CD14-positive monocyte (primary cell): Measurements from ENCODE around the gene SART1. TPM values are rescaled to one million over a fixed set of nuclear protein-coding genes. Genes with fewer than 3 reads are reported as not detected.

Experiments
- DNase-seq, 3 donors: peaks; one replicate each; pipeline ENCODE4 v3.0.0-alpha.2; 2011 to 2022
- H2AFZ ChIP-seq: 2 replicates; pipeline ENCODE4 v1.6.0; 2012; ENCODE audit warnings: mild to moderate bottlenecking, low read depth, low read length, inconsistent platforms; ENCODE audit not compliant: insufficient read depth, poor library complexity, severe bottlenecking
- H3K27ac ChIP-seq, 2 donors: 1 replicate in 1 of 2; 2 replicates in 1 of 2; pipeline ENCODE4 v1.5.1; 2012 to 2013; ENCODE audit warnings: low read length in 2 of 2, control low read depth in 1 of 2, inconsistent platforms in 1 of 2, low read depth in 1 of 2, mild to moderate bottlenecking in 1 of 2
- H3K27me3 ChIP-seq, 2 donors: one replicate each; pipeline versions ENCODE4 v1.6.0 to v1.6.1; 2011 to 2013; ENCODE audit warnings: low read length in 2 of 2; ENCODE audit not compliant: control insufficient read depth in 2 of 2, insufficient read depth in 2 of 2
- H3K36me3 ChIP-seq, 2 donors: replicated peaks in 1 of 2; 1 replicate in 1 of 2; 2 replicates in 1 of 2; pipeline versions ENCODE4 v1.5.1 to v1.6.1; 2012 to 2013; ENCODE audit warnings: low read length in 2 of 2, control low read depth in 1 of 2, inconsistent platforms in 1 of 2, mild to moderate bottlenecking in 1 of 2; ENCODE audit not compliant: insufficient read depth in 2 of 2, control insufficient read depth in 1 of 2
- H3K4me1 ChIP-seq, 2 donors: 1 replicate in 1 of 2; 2 replicates in 1 of 2; pipeline versions ENCODE4 v1.5.1 to v1.6.1; 2012 to 2013; ENCODE audit warnings: low read length in 2 of 2, control low read depth in 1 of 2, inconsistent platforms in 1 of 2, mild to moderate bottlenecking in 1 of 2, moderate library complexity in 1 of 2; ENCODE audit not compliant: insufficient read depth in 2 of 2, control insufficient read depth in 1 of 2
- H3K4me2 ChIP-seq: replicated peaks from 2 replicates; pipeline ENCODE3; 2012; ENCODE audit warnings: low read length, moderate library complexity, mild to moderate bottlenecking; ENCODE audit not compliant: poor library complexity, severe bottlenecking; ENCODE audit errors: extremely low read depth
- H3K4me3 ChIP-seq, 3 experiments: fragments of 200-600 bp in 1 of 3; sonication (generic) in 1 of 3; replicated peaks in 1 of 3; 1 replicate in 2 of 3; 2 replicates in 1 of 3; pipeline ENCODE4 v1.5.1; 2011 to 2013; ENCODE audit warnings: low read length in 3 of 3, mild to moderate bottlenecking in 3 of 3, control low read depth in 2 of 3, low read depth in 2 of 3, inconsistent platforms in 1 of 3, moderate library complexity in 1 of 3
- H3K79me2 ChIP-seq: 2 replicates; pipeline ENCODE4 v1.6.0; 2012; ENCODE audit warnings: mild to moderate bottlenecking, control low read depth, inconsistent platforms, low read length, moderate library complexity; ENCODE audit not compliant: insufficient read depth
- H3K9ac ChIP-seq: 2 replicates; pipeline ENCODE4 v1.6.0; 2017; ENCODE audit warnings: low read length, mild to moderate bottlenecking; ENCODE audit not compliant: insufficient read depth, poor library complexity, severe bottlenecking
- H3K9me3 ChIP-seq, 2 donors: replicated peaks in 1 of 2; 1 replicate in 1 of 2; 2 replicates in 1 of 2; pipeline versions ENCODE4 v1.5.1 to v1.6.1; 2012 to 2013; ENCODE audit warnings: low read length in 2 of 2, control low read depth in 1 of 2; ENCODE audit not compliant: control insufficient read depth in 1 of 2, insufficient read depth in 1 of 2
- H4K20me1 ChIP-seq: 2 replicates; pipeline ENCODE4 v1.6.0; 2012; ENCODE audit warnings: mild to moderate bottlenecking, low read length, control low read depth, moderate library complexity; ENCODE audit not compliant: insufficient read depth
- H3K27ac Mint-ChIP-seq, 7 donors: one replicate each; pipeline ENCODE4 v1.8.0; 2020; ENCODE audit warnings: mild to moderate bottlenecking in 7 of 7, mixed read lengths in 7 of 7, moderate library complexity in 6 of 7, inconsistent platforms in 2 of 7
- H3K27me3 Mint-ChIP-seq, 3 donors: one replicate each; pipeline ENCODE4 v1.8.0; 2021 to 2022; ENCODE audit warnings: low read depth in 3 of 3, mild to moderate bottlenecking in 3 of 3, mixed read lengths in 3 of 3, moderate library complexity in 3 of 3, inconsistent platforms in 1 of 3
- H3K36me3 Mint-ChIP-seq, 2 donors: one replicate each; pipeline ENCODE4 v1.8.0; 2020; ENCODE audit warnings: mixed read lengths in 2 of 2, inconsistent platforms in 1 of 2, mild to moderate bottlenecking in 1 of 2
- H3K4me1 Mint-ChIP-seq: one replicate; pipeline ENCODE4 v1.8.0; 2020; ENCODE audit warnings: mild to moderate bottlenecking, mixed read lengths
- H3K4me3 Mint-ChIP-seq, 2 donors: one replicate each; pipeline ENCODE4 v1.8.0; 2020; ENCODE audit warnings: mild to moderate bottlenecking in 2 of 2, mixed read lengths in 2 of 2, moderate library complexity in 1 of 2
- H3K9me3 Mint-ChIP-seq, 7 donors: one replicate each; pipeline ENCODE4 v1.8.0; 2020 to 2022; ENCODE audit warnings: mixed read lengths in 7 of 7, mild to moderate bottlenecking in 6 of 7, moderate library complexity in 6 of 7, inconsistent platforms in 2 of 7
- WGBS: methylation state at CpG from one replicate; pipeline ENCODE4 v1.1.5; 2013; ENCODE audit warnings: missing lambda C conversion rate; ENCODE audit not compliant: insufficient coverage; 5-methylcytosine and 5-hydroxymethylcytosine counted together
- intact Hi-C, 2 donors: fragments of 100-400 bp; cut with micrococcal nuclease; formaldehyde crosslinking; loops; one replicate each; pipeline versions ENCODE4 v1.15.0 to v1.15.1; 2023
- polyA plus RNA-seq, 3 donors: library from polyadenylated mRNA; depleted of rRNA in 1 of 3; unstranded in 2 of 3; stranded (reverse) in 1 of 3; fragments of 300-500 nt in 2 of 3; fragments of >200 nt in 1 of 3; fragmentation: Illumina TruSeq in 2 of 3; gene quantifications; 1 replicate in 2 of 3; 2 replicates in 1 of 3; pipeline ENCODE4 v1.2.3, GENCODE V29; 2012 to 2021
- TF ChIP-seq, protein P1 (sequence below): fragments of 200-600 bp; IDR thresholded peaks from one replicate; pipeline ENCODE4 v1.8.0; 2022; ENCODE audit warnings: antibody characterized with exemption, mild to moderate bottlenecking

The SART1 gene
- polyA plus RNA-seq, 3 donors, result 8.9 to 52.8 (median 16.1) TPM

- no peaks in the 10 kb centered on the region for H3K9me3 ChIP-seq
- no peak overlapping the region for H3K4me3 Mint-ChIP-seq
- H3K27me3 Mint-ChIP-seq, result peaks cover 0 to 2% (median 1%) of the 10 kb centered on the region in 3 donors
- DNase-seq, result no peak
- peaks cover 12 to 28% of the 10 kb centered on the region in 2 donors for H3K36me3 ChIP-seq
- TF ChIP-seq, protein P1, sequence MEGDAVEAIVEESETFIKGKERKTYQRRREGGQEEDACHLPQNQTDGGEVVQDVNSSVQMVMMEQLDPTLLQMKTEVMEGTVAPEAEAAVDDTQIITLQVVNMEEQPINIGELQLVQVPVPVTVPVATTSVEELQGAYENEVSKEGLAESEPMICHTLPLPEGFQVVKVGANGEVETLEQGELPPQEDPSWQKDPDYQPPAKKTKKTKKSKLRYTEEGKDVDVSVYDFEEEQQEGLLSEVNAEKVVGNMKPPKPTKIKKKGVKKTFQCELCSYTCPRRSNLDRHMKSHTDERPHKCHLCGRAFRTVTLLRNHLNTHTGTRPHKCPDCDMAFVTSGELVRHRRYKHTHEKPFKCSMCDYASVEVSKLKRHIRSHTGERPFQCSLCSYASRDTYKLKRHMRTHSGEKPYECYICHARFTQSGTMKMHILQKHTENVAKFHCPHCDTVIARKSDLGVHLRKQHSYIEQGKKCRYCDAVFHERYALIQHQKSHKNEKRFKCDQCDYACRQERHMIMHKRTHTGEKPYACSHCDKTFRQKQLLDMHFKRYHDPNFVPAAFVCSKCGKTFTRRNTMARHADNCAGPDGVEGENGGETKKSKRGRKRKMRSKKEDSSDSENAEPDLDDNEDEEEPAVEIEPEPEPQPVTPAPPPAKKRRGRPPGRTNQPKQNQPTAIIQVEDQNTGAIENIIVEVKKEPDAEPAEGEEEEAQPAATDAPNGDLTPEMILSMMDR, result no peak
- intact Hi-C loops, result loop anchor here in 1 of 2 donors (5.0 kb wide), 2 partner anchors 35 to 40 kb away; partner anchors contain the start of genes FIBP and SART1
- no peaks in the 10 kb centered on the region for H3K9me3 Mint-ChIP-seq
- no peak overlapping the region for H3K4me3 ChIP-seq
- H4K20me1 ChIP-seq, result no peaks in the 10 kb centered on the region
- peaks cover 30 to 34% of the 10 kb centered on the region in 2 donors for H3K36me3 Mint-ChIP-seq
- H3K27ac Mint-ChIP-seq, result peak overlapping the region in 2 of 7 donors; percentile 54 to 61
- peaks cover 30% of the 10 kb centered on the region for H3K4me1 Mint-ChIP-seq
- peaks cover 30 to 38% of the 10 kb centered on the region in 2 donors for H3K4me1 ChIP-seq
- H3K9ac ChIP-seq, result no peak overlapping the region
- H2AFZ ChIP-seq, result no peak overlapping the region
- no peak overlapping the region for H3K27ac ChIP-seq
- 100% methylated on average over 10 of the region's 10 CpGs for WGBS
- no peak overlapping the region for H3K4me2 ChIP-seq
- no peaks in the 10 kb centered on the region for H3K27me3 ChIP-seq
- H3K79me2 ChIP-seq, result peaks cover 36% of the 10 kb centered on the region
These were observed 39.7 kb upstream of the SART1 start for GRCh38 chr11:65921876-65922275.

DNA sequence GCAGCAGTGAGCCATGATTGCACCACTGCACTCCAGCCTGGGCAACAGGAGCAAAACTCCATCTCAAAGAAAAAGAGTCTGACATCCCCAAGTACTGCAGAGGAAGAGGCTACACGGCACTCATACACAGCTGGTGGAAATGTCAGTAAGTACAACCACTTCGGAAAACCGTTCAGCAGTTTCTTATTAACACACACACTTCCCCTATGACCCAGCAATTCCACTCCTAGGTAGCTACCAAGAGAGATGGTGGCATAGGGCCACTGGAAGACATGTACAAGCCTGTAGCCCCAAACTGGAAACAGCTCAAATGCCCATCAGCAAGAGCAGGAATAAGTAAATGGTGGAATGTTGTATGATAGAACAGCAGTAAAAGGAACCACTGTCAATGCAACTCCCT is 39.0 kb upstream of the SART1 start:
- DNase-seq, result no peak
- Mint-ChIP-seq H3K9me3 (no peaks in the 10 kb centered on the region), H3K4me3 (peak overlapping the region in 1 of 2 donors; percentile 9), H3K36me3 (peaks cover 26 to 30% of the 10 kb centered on the region in 2 donors), H3K27me3 (peaks cover 0 to 2% (median 1%) of the 10 kb centered on the region in 3 donors), H3K4me1 (peaks cover 29% of the 10 kb centered on the region), H3K27ac (peak overlapping the region in 2 of 7 donors; percentile 42 to 51)
- no peak overlapping the region for H3K4me3 ChIP-seq
- intact Hi-C loops, result loop anchor here in 1 of 2 donors (5.0 kb wide), 2 partner anchors 35 to 40 kb away; partner anchors contain the start of genes FIBP and SART1
- TF ChIP-seq, protein P1, result no peak
- no peak overlapping the region for H3K27ac ChIP-seq
- H2AFZ ChIP-seq, result no peak overlapping the region
- peaks cover 29% of the 10 kb centered on the region for H3K79me2 ChIP-seq
- no peaks in the 10 kb centered on the region for H3K27me3 ChIP-seq
- peaks cover 29 to 38% of the 10 kb centered on the region in 2 donors for H3K4me1 ChIP-seq
- no peak overlapping the region for H3K4me2 ChIP-seq
- H4K20me1 ChIP-seq, result no peaks in the 10 kb centered on the region
- H3K36me3 ChIP-seq, result peaks cover 12 to 28% of the 10 kb centered on the region in 2 donors
- H3K9me3 ChIP-seq, result no peaks in the 10 kb centered on the region
- 27% methylated on average over 2 of the region's 3 CpGs for WGBS
- H3K9ac ChIP-seq, result no peak overlapping the region
